ENCODE results near the gene EXOC6B.

DNA sequence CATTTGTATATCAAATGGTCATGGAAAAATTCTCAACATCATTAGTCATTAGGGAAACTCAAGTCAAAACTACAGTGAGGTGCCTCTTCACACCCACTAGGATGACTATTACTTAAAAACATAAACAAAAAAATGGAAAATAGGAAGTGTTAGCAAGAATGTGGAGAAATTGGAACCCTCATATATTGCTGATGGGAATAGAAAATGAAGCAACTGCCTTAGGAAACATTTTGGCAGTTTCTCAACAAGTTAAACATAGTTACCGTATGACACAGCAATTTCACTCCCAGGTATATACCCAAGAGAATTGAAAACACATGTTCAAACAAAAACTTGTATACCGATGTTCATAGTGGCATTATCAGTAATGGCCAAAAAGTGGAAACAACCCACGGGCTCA, 660.0 kb downstream of the EXOC6B start:
- no peak for TF ChIP-seq POLR2A (IDR thresholded peaks at IDR 0.05; ENCODE audit: low read depth, low read length)
- no peak for TF ChIP-seq POLR2AphosphoS5 (IDR thresholded peaks at IDR 0.05; ENCODE audit: low read depth, low read length)
- no peak for TF ChIP-seq TAF1 (IDR thresholded peaks at IDR 0.05; ENCODE audit: low read depth, low read length)
- no peak for TF ChIP-seq PAX5 (IDR thresholded peaks at IDR 0.05; ENCODE audit: insufficient read depth, low read length, severe bottlenecking)

Data from GM12891 (cell line).